ENCODE results near the gene BOD1. TPM values are rescaled to one million over a fixed set of nuclear protein-coding genes. Genes with fewer than 3 reads are reported as not detected.

The BOD1 gene
- total RNA-seq, 5 donors from 2014 or later (not counting 1 experiment from before 2014, with no cell fraction given): 23.7 to 36.6 (median 30.1) TPM

- no peak overlapping the region for H3K4me3 ChIP-seq (ENCODE audit: control insufficient read depth in 1 of 2, extremely low read depth in 1 of 2, low read length in 1 of 2)
- no peaks in the 10 kb centered on the region for H3K4me1 ChIP-seq (ENCODE audit: control insufficient read depth in 1 of 2, extremely low read depth in 1 of 2, insufficient read depth in 2 of 2, low read length in 2 of 2)
- ATAC-seq (replicated peaks in 1 of 4): no peak
- no peak for DNase-seq
- no peaks in the 10 kb centered on the region for H3K36me3 ChIP-seq (ENCODE audit: control insufficient read depth in 2 of 2, extremely low read depth in 1 of 2, insufficient read depth in 1 of 2, low read length in 1 of 2)
- no peak overlapping the region for H3K27ac ChIP-seq (ENCODE audit: low read length)
- Mint-ChIP-seq H3K36me3 (no peaks in the 10 kb centered on the region), H3K9me3 (peaks cover 0 to 1% (median under 1%) of the 10 kb centered on the region in 3 donors), H3K27me3 (peaks cover 18 to 34% of the 10 kb centered on the region in 2 donors), H3K4me1 (no peaks in the 10 kb centered on the region), H3K4me3 (no peak overlapping the region), H3K27ac (no peak overlapping the region)
- H3K27me3 ChIP-seq (replicated peaks in 1 of 2; ENCODE audit: control insufficient read depth in 2 of 2, extremely low read depth in 1 of 2, insufficient read depth in 2 of 2, low read length in 1 of 2): peaks cover 0 to 16% of the 10 kb centered on the region in 2 experiments
- ChIA-PET CTCF (no interaction called here), POLR2A (no interaction called here)
- H3K9me3 ChIP-seq: no peaks in the 10 kb centered on the region
- 80% methylated on average over 1 of the region's 5 CpGs for WGBS (ENCODE audit: insufficient coverage)
Observed at GRCh38 chr5:173646692-173647091, 30.2 kb upstream of the BOD1 start.

GRCh38 chr5:173645890-173646574, 29.6 kb upstream of the BOD1 start:
- CTCF ChIA-PET: interaction anchor here in 1 of 2 donors (0.7 kb wide), 1 partner anchor 51 kb away, joined by 3 read pairs; no protein-coding TSS in a partner anchor
- H3K4me1 Mint-ChIP-seq: no peaks in the 10 kb centered on the region
- 86% methylated on average over 8 of the region's 10 CpGs for WGBS (ENCODE audit: insufficient coverage)
- Histone ChIP-seq H3K4me3 (ENCODE audit: control insufficient read depth in 1 of 2, extremely low read depth in 1 of 2, low read length in 1 of 2) (no peak overlapping the region), H3K9me3 (no peaks in the 10 kb centered on the region), H3K27ac (ENCODE audit: low read length) (no peak overlapping the region), H3K36me3 (ENCODE audit: control insufficient read depth in 2 of 2, extremely low read depth in 1 of 2, insufficient read depth in 1 of 2, low read length in 1 of 2) (no peaks in the 10 kb centered on the region), H3K4me1 (ENCODE audit: control insufficient read depth in 1 of 2, extremely low read depth in 1 of 2, insufficient read depth in 2 of 2, low read length in 2 of 2) (no peaks in the 10 kb centered on the region), H3K27me3 (replicated peaks in 1 of 2; ENCODE audit: control insufficient read depth in 2 of 2, extremely low read depth in 1 of 2, insufficient read depth in 2 of 2, low read length in 1 of 2) (peaks cover 0 to 16% of the 10 kb centered on the region in 2 experiments)
- no peak for DNase-seq
- peaks cover 16 to 28% of the 10 kb centered on the region in 2 donors for H3K27me3 Mint-ChIP-seq
- no peaks in the 10 kb centered on the region for H3K9me3 Mint-ChIP-seq
- no peak for ATAC-seq (replicated peaks in 1 of 4)
- H3K27ac Mint-ChIP-seq: no peak overlapping the region
- no peaks in the 10 kb centered on the region for H3K36me3 Mint-ChIP-seq
- POLR2A ChIA-PET: no interaction called here
- H3K4me3 Mint-ChIP-seq: no peak overlapping the region

DNA sequence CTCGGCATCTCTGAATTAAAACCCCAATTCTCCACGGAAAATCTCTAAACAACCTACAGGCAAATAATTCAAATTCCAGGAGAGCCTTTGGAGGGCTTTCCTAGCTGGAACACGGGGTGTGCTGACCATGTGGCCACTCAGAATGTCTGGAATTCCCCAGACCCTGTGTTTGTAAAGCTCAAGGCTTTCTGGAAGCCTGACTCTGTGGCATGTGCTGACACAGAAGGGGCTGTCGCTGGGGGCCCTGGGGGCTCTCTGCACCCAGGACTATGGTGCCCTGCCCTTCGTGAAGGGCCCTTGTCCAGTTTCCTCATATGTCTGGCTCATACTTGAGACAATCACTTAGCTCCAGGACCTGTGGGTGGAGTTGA, 29.0 kb upstream of the BOD1 start:
- H3K4me3 Mint-ChIP-seq: no peak overlapping the region
- WGBS (ENCODE audit: insufficient coverage): 48% methylated on average over 3 of the region's 5 CpGs
- peaks cover 0 to 16% of the 10 kb centered on the region in 2 experiments for H3K27me3 ChIP-seq (replicated peaks in 1 of 2; ENCODE audit: control insufficient read depth in 2 of 2, extremely low read depth in 1 of 2, insufficient read depth in 2 of 2, low read length in 1 of 2)
- no peaks in the 10 kb centered on the region for H3K4me1 ChIP-seq (ENCODE audit: control insufficient read depth in 1 of 2, extremely low read depth in 1 of 2, insufficient read depth in 2 of 2, low read length in 2 of 2)
- no peaks in the 10 kb centered on the region for H3K9me3 ChIP-seq
- H3K27me3 Mint-ChIP-seq: peaks cover 10 to 22% of the 10 kb centered on the region in 2 donors
- no peak overlapping the region for H3K27ac Mint-ChIP-seq
- no peaks in the 10 kb centered on the region for H3K4me1 Mint-ChIP-seq
- no peak for ATAC-seq (replicated peaks in 1 of 4)
- ChIA-PET CTCF (no interaction called here), POLR2A (no interaction called here)
- no peak overlapping the region for H3K4me3 ChIP-seq (ENCODE audit: control insufficient read depth in 1 of 2, extremely low read depth in 1 of 2, low read length in 1 of 2)
- H3K27ac ChIP-seq (ENCODE audit: low read length): no peak overlapping the region
- no peak for DNase-seq
- H3K9me3 Mint-ChIP-seq: no peaks in the 10 kb centered on the region
- H3K36me3 Mint-ChIP-seq: no peaks in the 10 kb centered on the region
- no peaks in the 10 kb centered on the region for H3K36me3 ChIP-seq (ENCODE audit: control insufficient read depth in 2 of 2, extremely low read depth in 1 of 2, insufficient read depth in 1 of 2, low read length in 1 of 2)

DNA sequence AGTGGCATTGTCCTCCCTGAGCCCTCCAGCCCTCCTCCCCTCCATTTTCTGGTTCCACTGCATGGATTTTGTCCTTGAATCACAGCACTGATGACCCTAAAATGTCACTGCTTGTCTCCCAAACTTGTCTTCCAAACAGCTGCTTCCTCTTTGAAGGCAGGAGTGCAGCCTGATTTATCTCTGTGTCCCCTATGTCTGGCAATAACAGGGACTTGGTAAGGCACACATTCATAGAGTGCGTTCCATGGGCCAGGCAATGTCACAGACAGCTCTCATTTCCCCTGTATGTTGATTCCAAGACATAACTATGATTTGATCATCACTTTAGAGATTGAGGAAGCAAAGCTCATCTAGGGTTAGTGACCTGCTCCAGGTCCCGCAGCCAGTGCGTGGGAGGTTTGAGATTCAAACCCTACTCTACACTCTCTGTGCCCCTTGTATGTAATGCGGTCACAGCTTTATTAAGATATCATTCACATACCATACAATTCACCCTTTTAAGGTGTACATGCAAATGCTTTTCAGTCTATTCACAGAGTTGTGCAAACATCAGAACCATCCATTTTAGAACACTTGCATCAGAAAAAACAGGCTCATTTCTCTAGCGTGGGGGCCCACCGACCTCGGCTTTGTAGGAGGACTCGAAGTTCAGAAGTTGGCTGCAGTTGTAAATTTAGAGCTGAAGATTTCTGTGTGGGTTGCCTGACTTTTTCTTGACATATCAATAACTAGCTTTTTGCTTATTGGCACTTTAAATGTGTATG, 28.4 kb upstream of the BOD1 start:
- no peak for ATAC-seq (replicated peaks in 1 of 4)
- peaks cover 0 to 16% of the 10 kb centered on the region in 2 experiments for H3K27me3 ChIP-seq (replicated peaks in 1 of 2; ENCODE audit: control insufficient read depth in 2 of 2, extremely low read depth in 1 of 2, insufficient read depth in 2 of 2, low read length in 1 of 2)
- no peak for DNase-seq
- H3K9me3 Mint-ChIP-seq: no peaks in the 10 kb centered on the region
- WGBS (ENCODE audit: insufficient coverage): 100% methylated on average over 2 of the region's 8 CpGs
- H3K4me1 Mint-ChIP-seq: no peaks in the 10 kb centered on the region
- ChIA-PET POLR2A (no interaction called here), CTCF (no interaction called here)
- no peak overlapping the region for H3K4me3 Mint-ChIP-seq
- H3K36me3 Mint-ChIP-seq: no peaks in the 10 kb centered on the region
- no peak overlapping the region for H3K27ac Mint-ChIP-seq
- no peaks in the 10 kb centered on the region for H3K36me3 ChIP-seq (ENCODE audit: control insufficient read depth in 2 of 2, extremely low read depth in 1 of 2, insufficient read depth in 1 of 2, low read length in 1 of 2)
- no peak overlapping the region for H3K27ac ChIP-seq (ENCODE audit: low read length)
- no peaks in the 10 kb centered on the region for H3K4me1 ChIP-seq (ENCODE audit: control insufficient read depth in 1 of 2, extremely low read depth in 1 of 2, insufficient read depth in 2 of 2, low read length in 2 of 2)
- H3K9me3 ChIP-seq: no peaks in the 10 kb centered on the region
- H3K27me3 Mint-ChIP-seq: peaks cover 7 to 17% of the 10 kb centered on the region in 2 donors
- no peak overlapping the region for H3K4me3 ChIP-seq (ENCODE audit: control insufficient read depth in 1 of 2, extremely low read depth in 1 of 2, low read length in 1 of 2)

DNA sequence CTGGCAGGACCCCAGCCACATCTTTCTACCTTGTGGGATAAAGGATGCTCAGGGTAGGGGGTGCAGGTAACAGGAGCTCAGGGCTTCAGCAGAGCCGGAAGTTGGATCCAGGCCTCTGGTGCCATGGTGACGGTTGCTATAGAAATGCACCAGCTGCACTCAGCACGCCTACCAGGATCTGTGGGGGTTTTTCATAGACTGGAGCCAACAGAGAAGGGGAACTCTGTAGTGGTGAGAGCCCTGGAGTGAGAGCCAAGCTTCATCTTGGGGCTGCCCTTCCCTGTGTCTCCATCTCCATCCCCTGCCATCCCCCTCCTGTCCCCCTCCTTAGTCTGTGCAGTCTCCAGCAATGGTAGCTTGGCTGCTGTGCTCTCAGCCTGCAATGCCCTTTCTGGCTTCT, 27.5 kb upstream of the BOD1 start:
- H3K4me3 ChIP-seq (ENCODE audit: control insufficient read depth in 1 of 2, extremely low read depth in 1 of 2, low read length in 1 of 2): no peak overlapping the region
- Mint-ChIP-seq H3K4me3 (no peak overlapping the region), H3K27ac (no peak overlapping the region), H3K4me1 (no peaks in the 10 kb centered on the region), H3K27me3 (peaks cover 7 to 17% of the 10 kb centered on the region in 2 donors), H3K9me3 (no peaks in the 10 kb centered on the region), H3K36me3 (no peaks in the 10 kb centered on the region)
- ChIA-PET POLR2A (no interaction called here), CTCF (interaction anchor here in 1 of 2 donors (0.6 kb wide), 1 partner anchor 84 kb away, joined by 5 read pairs; no protein-coding TSS in a partner anchor)
- H3K36me3 ChIP-seq (ENCODE audit: control insufficient read depth in 2 of 2, extremely low read depth in 1 of 2, insufficient read depth in 1 of 2, low read length in 1 of 2): no peaks in the 10 kb centered on the region
- H3K27me3 ChIP-seq (replicated peaks in 1 of 2; ENCODE audit: control insufficient read depth in 2 of 2, extremely low read depth in 1 of 2, insufficient read depth in 2 of 2, low read length in 1 of 2): peaks cover 0 to 16% of the 10 kb centered on the region in 2 experiments
- ATAC-seq (replicated peaks in 1 of 4): no peak
- no peaks in the 10 kb centered on the region for H3K9me3 ChIP-seq
- WGBS (ENCODE audit: insufficient coverage): no CpG with 5 or more reads among the region's 3 CpGs
- no peak overlapping the region for H3K27ac ChIP-seq (ENCODE audit: low read length)
- DNase-seq: no peak
- no peaks in the 10 kb centered on the region for H3K4me1 ChIP-seq (ENCODE audit: control insufficient read depth in 1 of 2, extremely low read depth in 1 of 2, insufficient read depth in 2 of 2, low read length in 2 of 2)

GRCh38 chr5:173642895-173643481, 26.5 kb upstream of the BOD1 start:
- DNase-seq (no peak), ATAC-seq (replicated peaks in 1 of 4) (no peak)
- no peak overlapping the region for H3K4me3 ChIP-seq (ENCODE audit: control insufficient read depth in 1 of 2, extremely low read depth in 1 of 2, low read length in 1 of 2)
- no peaks in the 10 kb centered on the region for H3K36me3 ChIP-seq (ENCODE audit: control insufficient read depth in 2 of 2, extremely low read depth in 1 of 2, insufficient read depth in 1 of 2, low read length in 1 of 2)
- Mint-ChIP-seq H3K27ac (no peak overlapping the region), H3K36me3 (no peaks in the 10 kb centered on the region), H3K27me3 (peaks cover 5 to 8% of the 10 kb centered on the region in 2 donors), H3K4me3 (no peak overlapping the region), H3K9me3 (no peaks in the 10 kb centered on the region), H3K4me1 (no peaks in the 10 kb centered on the region)
- H3K27ac ChIP-seq (ENCODE audit: low read length): no peak overlapping the region
- no peaks in the 10 kb centered on the region for H3K9me3 ChIP-seq
- no peaks in the 10 kb centered on the region for H3K4me1 ChIP-seq (ENCODE audit: control insufficient read depth in 1 of 2, extremely low read depth in 1 of 2, insufficient read depth in 2 of 2, low read length in 2 of 2)
- H3K27me3 ChIP-seq (replicated peaks in 1 of 2; ENCODE audit: control insufficient read depth in 2 of 2, extremely low read depth in 1 of 2, insufficient read depth in 2 of 2, low read length in 1 of 2): peaks cover 0 to 16% of the 10 kb centered on the region in 2 experiments
- POLR2A ChIA-PET: no interaction called here
- CTCF ChIA-PET: no interaction called here
- 83% methylated on average over 8 of the region's 11 CpGs for WGBS (ENCODE audit: insufficient coverage)

All from T-cell (primary cell).